Measurements from ENCODE around the gene DOCK3. TPM values are rescaled to one million over a fixed set of nuclear protein-coding genes. Genes with fewer than 3 reads are reported as not detected.

DOCK3 gene
- total RNA-seq, 1 experiment from 2014 or later, result 0.14 TPM

- H3K27ac Mint-ChIP-seq (ENCODE audit: low read depth, unreplicated experiment), result no peak overlapping the region
- H3K27me3 Mint-ChIP-seq (ENCODE audit: insufficient read depth, unreplicated experiment), result no peaks in the 10 kb centered on the region
- no peaks in the 10 kb centered on the region for H3K36me3 Mint-ChIP-seq (ENCODE audit: insufficient read depth, unreplicated experiment)
- no peak overlapping the region for H3K4me3 Mint-ChIP-seq (ENCODE audit: unreplicated experiment)
- intact Hi-C loops (cut with micrococcal nuclease), result no loop called here
- ChIA-PET POLR2A (no interaction called here), CTCF (interaction anchor here (1.0 kb wide), 1 partner anchor 22 kb away, joined by 3 read pairs; no protein-coding TSS in a partner anchor)
- no peaks in the 10 kb centered on the region for H3K4me1 Mint-ChIP-seq (ENCODE audit: insufficient read depth, unreplicated experiment)
- no TSS peak for BruUV-seq (replicated peaks)
- peaks cover 10% of the 10 kb centered on the region for H3K9me3 Mint-ChIP-seq (ENCODE audit: unreplicated experiment)
- DNase-seq (ENCODE audit: unreplicated experiment), result no peak
- TF ChIP-seq CTCF (IDR thresholded peaks at IDR 0.05; ENCODE audit: unreplicated experiment), result no peak
Measured at GRCh38 chr3:51280176-51280575, 605.4 kb downstream of the DOCK3 start.

GRCh38 chr3:51282931-51283330 is 608.2 kb downstream of the DOCK3 start:
- Mint-ChIP-seq H3K4me1 (ENCODE audit: insufficient read depth, unreplicated experiment) (no peaks in the 10 kb centered on the region), H3K27ac (ENCODE audit: low read depth, unreplicated experiment) (peak overlapping the region; percentile 12), H3K4me3 (ENCODE audit: unreplicated experiment) (no peak overlapping the region), H3K9me3 (ENCODE audit: unreplicated experiment) (peaks cover 10% of the 10 kb centered on the region), H3K36me3 (ENCODE audit: insufficient read depth, unreplicated experiment) (no peaks in the 10 kb centered on the region), H3K27me3 (ENCODE audit: insufficient read depth, unreplicated experiment) (no peaks in the 10 kb centered on the region)
- CTCF ChIA-PET, result interaction anchor here (0.7 to 1.6 kb wide), 3 partner anchors 14 to 183 kb away, joined by 3 to 6 read pairs (median 3); no protein-coding TSS in a partner anchor
- intact Hi-C loops (cut with micrococcal nuclease), result no loop called here
- POLR2A ChIA-PET, result interaction anchor here (1.0 to 1.2 kb wide), 2 partner anchors 62 to 103 kb away, joined by 3 to 6 read pairs; partner anchors contain the start of gene MANF
- DNase-seq (ENCODE audit: unreplicated experiment), result no peak
- no peak for TF ChIP-seq CTCF (IDR thresholded peaks at IDR 0.05; ENCODE audit: unreplicated experiment)
- no TSS peak for BruUV-seq (replicated peaks)

- no peaks in the 10 kb centered on the region for H3K4me1 Mint-ChIP-seq (ENCODE audit: insufficient read depth, unreplicated experiment)
- intact Hi-C loops (cut with micrococcal nuclease), result no loop called here
- no peak overlapping the region for H3K4me3 Mint-ChIP-seq (ENCODE audit: unreplicated experiment)
- no peaks in the 10 kb centered on the region for H3K27me3 Mint-ChIP-seq (ENCODE audit: insufficient read depth, unreplicated experiment)
- peak overlapping the region; percentile 12 for H3K27ac Mint-ChIP-seq (ENCODE audit: low read depth, unreplicated experiment)
- peaks cover 11% of the 10 kb centered on the region for H3K9me3 Mint-ChIP-seq (ENCODE audit: unreplicated experiment)
- H3K36me3 Mint-ChIP-seq (ENCODE audit: insufficient read depth, unreplicated experiment), result no peaks in the 10 kb centered on the region
- no TSS peak for BruUV-seq (replicated peaks)
- peak; percentile 36 for DNase-seq (ENCODE audit: unreplicated experiment)
- TF ChIP-seq CTCF (IDR thresholded peaks at IDR 0.05; ENCODE audit: unreplicated experiment), result no peak
- ChIA-PET POLR2A (interaction anchor here (0.5 to 1.2 kb wide), 3 partner anchors 61 to 925 kb away, joined by 3 to 6 read pairs (median 3); partner anchors contain the start of gene MANF), CTCF (interaction anchor here (0.6 to 1.6 kb wide), 4 partner anchors 15 to 678 kb away, joined by 3 to 6 read pairs (median 4); no protein-coding TSS in a partner anchor)
Measured at GRCh38 chr3:51283421-51283820, 608.7 kb downstream of the DOCK3 start.

- Mint-ChIP-seq H3K36me3 (ENCODE audit: insufficient read depth, unreplicated experiment) (no peaks in the 10 kb centered on the region), H3K4me3 (ENCODE audit: unreplicated experiment) (no peak overlapping the region), H3K4me1 (ENCODE audit: insufficient read depth, unreplicated experiment) (no peaks in the 10 kb centered on the region), H3K9me3 (ENCODE audit: unreplicated experiment) (peaks cover 9% of the 10 kb centered on the region), H3K27ac (ENCODE audit: low read depth, unreplicated experiment) (no peak overlapping the region), H3K27me3 (ENCODE audit: insufficient read depth, unreplicated experiment) (peaks cover 12% of the 10 kb centered on the region)
- no peak for DNase-seq (ENCODE audit: unreplicated experiment)
- no TSS peak for BruUV-seq (replicated peaks)
- CTCF ChIA-PET, result no interaction called here
- TF ChIP-seq CTCF (IDR thresholded peaks at IDR 0.05; ENCODE audit: unreplicated experiment), result no peak
- intact Hi-C loops (cut with micrococcal nuclease), result no loop called here
- POLR2A ChIA-PET, result interaction anchor here (0.8 kb wide), 1 partner anchor 660 kb away, joined by 5 read pairs; no protein-coding TSS in a partner anchor
Measured at GRCh38 chr3:51295625-51296024, 620.9 kb downstream of the DOCK3 start.
